ENCODE data around the gene SNTB2. TPM values are rescaled to one million over a fixed set of nuclear protein-coding genes. Genes with fewer than 3 reads are reported as not detected.

Gene SNTB2
- total and polyA plus RNA-seq, 2 of the 13 experiments (the other 11 are each of a cell fraction or from before 2014, with no cell fraction given) = 11.5 to 19.2 TPM

DNA sequence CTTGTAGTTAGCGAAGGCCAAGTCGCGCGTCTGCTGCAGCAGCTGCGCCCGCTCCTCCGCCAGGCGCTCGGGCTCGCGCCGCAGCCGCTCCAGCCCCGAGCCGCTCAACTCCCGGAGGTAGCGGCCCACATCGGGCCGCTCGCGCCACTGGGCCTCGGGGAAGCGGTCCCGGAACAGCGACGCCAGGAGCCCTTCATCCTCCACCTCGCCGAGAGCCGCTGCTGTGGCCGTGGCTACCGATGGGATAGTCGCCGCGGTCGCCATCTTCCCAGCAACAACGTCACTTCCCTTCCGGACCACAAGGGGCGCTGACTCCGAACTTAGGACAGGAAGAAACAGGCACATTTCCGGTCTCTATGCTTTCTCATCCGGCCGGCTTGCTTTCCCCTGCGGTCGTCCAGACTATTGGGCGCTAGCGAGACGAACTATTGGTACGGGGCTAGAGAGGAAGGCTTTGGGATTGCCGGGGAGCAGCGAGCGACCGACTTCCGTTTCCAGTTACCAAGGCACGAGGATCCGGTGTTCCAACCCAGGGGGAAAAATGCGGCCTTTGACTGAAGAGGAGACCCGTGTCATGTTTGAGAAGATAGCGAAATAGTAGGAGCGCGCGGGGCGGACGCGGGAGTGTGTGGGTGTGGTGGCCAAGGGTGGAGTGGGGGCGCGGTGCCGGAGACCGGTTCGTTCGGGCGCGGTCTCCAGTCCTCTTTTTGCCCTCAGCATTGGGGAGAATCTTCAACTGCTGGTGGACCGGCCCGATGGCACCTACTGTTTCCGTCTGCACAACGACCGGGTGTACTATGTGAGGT is 152.5 kb downstream of the SNTB2 start, which contains the start of the genes COG8 and NIP7 (continued):
- peak; percentile 47; the same call in 1 of the 2 replicates for TF ChIP-seq ZBED4 (CRISPR knock-in tag; IDR thresholded peaks at IDR 0.05; ENCODE audit: borderline replicate concordance)
- peak; percentile 66 for TF ChIP-seq HNF4A (CRISPR knock-in tag; IDR thresholded peaks at IDR 0.05)
- no peak; the same call in 1 of the 2 replicates for TF ChIP-seq ZNF782 (CRISPR knock-in tag; IDR thresholded peaks at IDR 0.05; ENCODE audit: borderline replicate concordance)
- peak; percentile 24; the same call in 1 of the 2 replicates for TF ChIP-seq AKAP8 (CRISPR knock-in tag; IDR thresholded peaks at IDR 0.05)
- no peak for TF ChIP-seq FOXA1 (IDR thresholded peaks at IDR 0.05)
- no peak for TF ChIP-seq FOXA1 (CRISPR knock-in tag; IDR thresholded peaks at IDR 0.05)
- peak; percentile 48; the same call in 1 of the 2 replicates for TF ChIP-seq GZF1 (CRISPR knock-in tag; IDR thresholded peaks at IDR 0.05)
- TF ChIP-seq CBX1 (IDR thresholded peaks at IDR 0.05; ENCODE audit: low read depth) = no peak
- TF ChIP-seq CSRNP1 (CRISPR knock-in tag; IDR thresholded peaks at IDR 0.05) = peak; percentile 98
- TF ChIP-seq GATAD2A (CRISPR knock-in tag; IDR thresholded peaks at IDR 0.05) = peak; percentile 88
- TF ChIP-seq ZNF263 (CRISPR knock-in tag; IDR thresholded peaks at IDR 0.05) = peak; percentile 18; the same call in 1 of the 2 replicates
- 0 out of 2 replicates have a peak, but pooled peaks have one; percentile 22 for TF ChIP-seq ZNF564 (CRISPR knock-in tag; IDR thresholded peaks at IDR 0.05)
- peak; percentile 43; the same call in 1 of the 2 replicates for TF ChIP-seq NFKBIZ (CRISPR knock-in tag; IDR thresholded peaks at IDR 0.05)
- peak; percentile 65; the same call in 1 of the 2 replicates for TF ChIP-seq ZNF543 (CRISPR knock-in tag; IDR thresholded peaks at IDR 0.05)
- TF ChIP-seq, protein P1, sequence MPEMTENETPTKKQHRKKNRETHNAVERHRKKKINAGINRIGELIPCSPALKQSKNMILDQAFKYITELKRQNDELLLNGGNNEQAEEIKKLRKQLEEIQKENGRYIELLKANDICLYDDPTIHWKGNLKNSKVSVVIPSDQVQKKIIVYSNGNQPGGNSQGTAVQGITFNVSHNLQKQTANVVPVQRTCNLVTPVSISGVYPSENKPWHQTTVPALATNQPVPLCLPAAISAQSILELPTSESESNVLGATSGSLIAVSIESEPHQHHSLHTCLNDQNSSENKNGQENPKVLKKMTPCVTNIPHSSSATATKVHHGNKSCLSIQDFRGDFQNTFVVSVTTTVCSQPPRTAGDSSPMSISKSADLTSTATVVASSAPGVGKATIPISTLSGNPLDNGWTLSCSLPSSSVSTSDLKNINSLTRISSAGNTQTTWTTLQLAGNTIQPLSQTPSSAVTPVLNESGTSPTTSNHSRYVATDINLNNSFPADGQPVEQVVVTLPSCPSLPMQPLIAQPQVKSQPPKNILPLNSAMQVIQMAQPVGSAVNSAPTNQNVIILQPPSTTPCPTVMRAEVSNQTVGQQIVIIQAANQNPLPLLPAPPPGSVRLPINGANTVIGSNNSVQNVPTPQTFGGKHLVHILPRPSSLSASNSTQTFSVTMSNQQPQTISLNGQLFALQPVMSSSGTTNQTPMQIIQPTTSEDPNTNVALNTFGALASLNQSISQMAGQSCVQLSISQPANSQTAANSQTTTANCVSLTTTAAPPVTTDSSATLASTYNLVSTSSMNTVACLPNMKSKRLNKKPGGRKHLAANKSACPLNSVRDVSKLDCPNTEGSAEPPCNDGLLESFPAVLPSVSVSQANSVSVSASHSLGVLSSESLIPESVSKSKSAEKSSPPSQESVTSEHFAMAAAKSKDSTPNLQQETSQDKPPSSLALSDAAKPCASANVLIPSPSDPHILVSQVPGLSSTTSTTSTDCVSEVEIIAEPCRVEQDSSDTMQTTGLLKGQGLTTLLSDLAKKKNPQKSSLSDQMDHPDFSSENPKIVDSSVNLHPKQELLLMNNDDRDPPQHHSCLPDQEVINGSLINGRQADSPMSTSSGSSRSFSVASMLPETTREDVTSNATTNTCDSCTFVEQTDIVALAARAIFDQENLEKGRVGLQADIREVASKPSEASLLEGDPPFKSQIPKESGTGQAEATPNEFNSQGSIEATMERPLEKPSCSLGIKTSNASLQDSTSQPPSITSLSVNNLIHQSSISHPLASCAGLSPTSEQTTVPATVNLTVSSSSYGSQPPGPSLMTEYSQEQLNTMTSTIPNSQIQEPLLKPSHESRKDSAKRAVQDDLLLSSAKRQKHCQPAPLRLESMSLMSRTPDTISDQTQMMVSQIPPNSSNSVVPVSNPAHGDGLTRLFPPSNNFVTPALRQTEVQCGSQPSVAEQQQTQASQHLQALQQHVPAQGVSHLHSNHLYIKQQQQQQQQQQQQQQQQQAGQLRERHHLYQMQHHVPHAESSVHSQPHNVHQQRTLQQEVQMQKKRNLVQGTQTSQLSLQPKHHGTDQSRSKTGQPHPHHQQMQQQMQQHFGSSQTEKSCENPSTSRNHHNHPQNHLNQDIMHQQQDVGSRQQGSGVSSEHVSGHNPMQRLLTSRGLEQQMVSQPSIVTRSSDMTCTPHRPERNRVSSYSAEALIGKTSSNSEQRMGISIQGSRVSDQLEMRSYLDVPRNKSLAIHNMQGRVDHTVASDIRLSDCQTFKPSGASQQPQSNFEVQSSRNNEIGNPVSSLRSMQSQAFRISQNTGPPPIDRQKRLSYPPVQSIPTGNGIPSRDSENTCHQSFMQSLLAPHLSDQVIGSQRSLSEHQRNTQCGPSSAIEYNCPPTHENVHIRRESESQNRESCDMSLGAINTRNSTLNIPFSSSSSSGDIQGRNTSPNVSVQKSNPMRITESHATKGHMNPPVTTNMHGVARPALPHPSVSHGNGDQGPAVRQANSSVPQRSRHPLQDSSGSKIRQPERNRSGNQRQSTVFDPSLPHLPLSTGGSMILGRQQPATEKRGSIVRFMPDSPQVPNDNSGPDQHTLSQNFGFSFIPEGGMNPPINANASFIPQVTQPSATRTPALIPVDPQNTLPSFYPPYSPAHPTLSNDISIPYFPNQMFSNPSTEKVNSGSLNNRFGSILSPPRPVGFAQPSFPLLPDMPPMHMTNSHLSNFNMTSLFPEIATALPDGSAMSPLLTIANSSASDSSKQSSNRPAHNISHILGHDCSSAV (CRISPR knock-in tag; IDR thresholded peaks at IDR 0.05; ENCODE audit: borderline replicate concordance) = no peak; the same call in 1 of the 2 replicates
- peak; percentile 41 for TF ChIP-seq STAG1 (CRISPR knock-in tag; IDR thresholded peaks at IDR 0.05)
